AG04450 (cell line): ENCODE results near the gene USH2A. TPM values are rescaled to one million over a fixed set of nuclear protein-coding genes. Genes with fewer than 3 reads are reported as not detected.

Source experiments
- CTCF ChIA-PET: fragments of 300-600, 350-600 bp; formaldehyde crosslinking; extraction: SDS; loops from one replicate; lab custom pipeline; 2022; ENCODE audit warnings: antibody characterized with exemption, inconsistent platforms; lab: Charles Lee
- POLR2A ChIA-PET: fragments of 350-600 bp; formaldehyde crosslinking; extraction: SDS; loops from one replicate; lab custom pipeline; 2021; ENCODE audit warnings: antibody characterized with exemption, inconsistent platforms; lab: Yijun Ruan, JAX
- DNase-seq: peaks from one replicate; pipeline ENCODE4 v3.0.0-alpha.2; 2011; ENCODE audit warnings: low read depth, low spot score
- H3K27ac ChIP-seq: one replicate; pipeline ENCODE4 v1.5.1; 2012; ENCODE audit warnings: low read depth, low read length, control low read depth
- H3K27me3 ChIP-seq: one replicate; pipeline ENCODE4 v1.6.0; 2012; ENCODE audit warnings: low read length; ENCODE audit not compliant: control insufficient read depth, insufficient read depth
- H3K4me3 ChIP-seq: 2 replicates; pipeline ENCODE4 v1.5.1; 2011; ENCODE audit warnings: mild to moderate bottlenecking, low read depth, low read length, control low read depth
- H3K9me3 ChIP-seq: 2 replicates; pipeline ENCODE4 v1.5.1; 2012; ENCODE audit warnings: low read length; ENCODE audit not compliant: control insufficient read depth, insufficient read depth
- CTCF ChIP-seq: IDR thresholded peaks from 2 replicates; pipeline ENCODE4 v1.5.1; 2011; ENCODE audit warnings: low read depth, low read length, control low read depth, inconsistent platforms
- polyA plus RNA-seq: library from polyadenylated mRNA; depleted of rRNA; stranded (reverse); fragments of >200 nt; gene quantifications from 2 replicates; pipeline ENCODE4 v1.2.3, GENCODE V29; 2011

USH2A gene
- polyA plus RNA-seq, 1 experiment, result 0.01 TPM

GRCh38 chr1:215661033-215661432 is 762.2 kb downstream of the USH2A start:
- Histone ChIP-seq H3K9me3 (no peaks in the 10 kb centered on the region), H3K4me3 (no peak overlapping the region), H3K27ac (no peak overlapping the region), H3K27me3 (no peaks in the 10 kb centered on the region)
- ChIA-PET POLR2A (no interaction called here), CTCF (no interaction called here)
- no peak for DNase-seq
- TF ChIP-seq CTCF, result no peak

- ChIA-PET CTCF (no interaction called here), POLR2A (no interaction called here)
- TF ChIP-seq CTCF, result no peak
- Histone ChIP-seq H3K9me3 (no peaks in the 10 kb centered on the region), H3K4me3 (no peak overlapping the region), H3K27ac (no peak overlapping the region), H3K27me3 (no peaks in the 10 kb centered on the region)
- no peak for DNase-seq
Observed at GRCh38 chr1:215660259-215660658, 763.0 kb downstream of the USH2A start.

GRCh38 chr1:215657047-215657446 is 766.2 kb downstream of the USH2A start:
- no peak for DNase-seq
- Histone ChIP-seq H3K4me3 (no peak overlapping the region), H3K27me3 (no peaks in the 10 kb centered on the region), H3K9me3 (no peaks in the 10 kb centered on the region), H3K27ac (no peak overlapping the region)
- ChIA-PET CTCF (no interaction called here), POLR2A (no interaction called here)
- no peak for TF ChIP-seq CTCF

GRCh38 chr1:215652371-215652770 is 770.9 kb downstream of the USH2A start:
- no peaks in the 10 kb centered on the region for H3K27me3 ChIP-seq

GRCh38 chr1:215651867-215652266 is 771.4 kb downstream of the USH2A start:
- no peak for TF ChIP-seq CTCF
- ChIA-PET CTCF (interaction anchor here (0.9 kb wide), 1 partner anchor 14 kb away, joined by 3 read pairs; no protein-coding TSS in a partner anchor), POLR2A (no interaction called here)
- H3K27ac ChIP-seq, result no peak overlapping the region
- no peak for DNase-seq
- H3K9me3 ChIP-seq, result no peaks in the 10 kb centered on the region
- H3K27me3 ChIP-seq, result no peaks in the 10 kb centered on the region
- H3K4me3 ChIP-seq, result no peak overlapping the region

More at GRCh38 chr1:215652371-215652770, 770.9 kb downstream of the USH2A start:
- TF ChIP-seq CTCF, result no peak
- no peak for DNase-seq
- H3K27ac ChIP-seq, result no peak overlapping the region
- H3K4me3 ChIP-seq, result no peak overlapping the region
- ChIA-PET POLR2A (no interaction called here), CTCF (interaction anchor here (0.9 kb wide), 1 partner anchor 14 kb away, joined by 3 read pairs; no protein-coding TSS in a partner anchor)
- H3K9me3 ChIP-seq, result no peaks in the 10 kb centered on the region
